ENCODE results near the gene CWC27. TPM values are rescaled to one million over a fixed set of nuclear protein-coding genes. Genes with fewer than 3 reads are reported as not detected.

CWC27 gene
- total RNA-seq, 1 experiment from 2014 or later = 32.9 TPM

- Mint-ChIP-seq H3K27ac (ENCODE audit: unreplicated experiment) (no peak overlapping the region), H3K4me1 (ENCODE audit: low read depth, unreplicated experiment) (peaks cover 6% of the 10 kb centered on the region), H3K27me3 (ENCODE audit: insufficient read depth, unreplicated experiment) (no peaks in the 10 kb centered on the region), H3K4me3 (ENCODE audit: unreplicated experiment) (peak overlapping the region; percentile 79), H3K36me3 (ENCODE audit: insufficient read depth, unreplicated experiment) (peaks cover 16% of the 10 kb centered on the region), H3K9me3 (ENCODE audit: unreplicated experiment) (no peaks in the 10 kb centered on the region)
- no peaks in the 10 kb centered on the region for H3K9me3 ChIP-seq
- no peak overlapping the region for H3K4me3 ChIP-seq (ENCODE audit: low read depth, low read length)
- ChIA-PET CTCF (no interaction called here), POLR2A (no interaction called here)
- intact Hi-C loops (cut with micrococcal nuclease; ENCODE audit: unreplicated experiment) = loop anchor here (10.0 kb wide), 1 partner anchor 451 kb away; the partner anchor contains the start of gene ADAMTS6
- H3K36me3 ChIP-seq (ENCODE audit: control insufficient read depth, insufficient read depth, low read length) = no peaks in the 10 kb centered on the region
- BruUV-seq (replicated peaks) = no TSS peak
- peaks cover 7% of the 10 kb centered on the region; the same call in 1 of the 2 replicates for H3K4me1 ChIP-seq
- no peak for DNase-seq
- TF ChIP-seq CTCF (IDR thresholded peaks at IDR 0.05; ENCODE audit: insufficient read depth in 1 of 2, low read depth in 1 of 2, low read length in 1 of 2, severe bottlenecking in 1 of 2, unreplicated experiment in 1 of 2) = no peak
- no peaks in the 10 kb centered on the region for H3K27me3 ChIP-seq (replicated peaks; ENCODE audit: control insufficient read depth, insufficient read depth, low read length)
These were observed 265.5 kb downstream of the CWC27 start for GRCh38 chr5:65034029-65034812.

GRCh38 chr5:65034813-65035209 lies 266.1 kb downstream of the CWC27 start:
- ChIA-PET POLR2A (interaction anchor here (0.6 to 1.0 kb wide), 2 partner anchors 69 to 209 kb away, joined by 3 to 4 read pairs; no protein-coding TSS in a partner anchor), CTCF (interaction anchor here (0.6 to 1.1 kb wide), 3 partner anchors 63 to 263 kb away, joined by 4 to 5 read pairs (median 4); no protein-coding TSS in a partner anchor)
- H3K4me3 Mint-ChIP-seq (ENCODE audit: unreplicated experiment) = peak overlapping the region; percentile 79
- no peaks in the 10 kb centered on the region for H3K36me3 ChIP-seq (ENCODE audit: control insufficient read depth, insufficient read depth, low read length)
- TF ChIP-seq CTCF (IDR thresholded peaks at IDR 0.05; ENCODE audit: insufficient read depth in 1 of 2, low read depth in 1 of 2, low read length in 1 of 2, severe bottlenecking in 1 of 2, unreplicated experiment in 1 of 2) = no peak
- H3K27ac Mint-ChIP-seq (ENCODE audit: unreplicated experiment) = peak overlapping the region; percentile 84
- H3K9me3 Mint-ChIP-seq (ENCODE audit: unreplicated experiment) = no peaks in the 10 kb centered on the region
- H3K4me3 ChIP-seq (ENCODE audit: low read depth, low read length) = peak overlapping the region; percentile 63
- H3K4me1 ChIP-seq = peaks cover 7% of the 10 kb centered on the region; the same call in 1 of the 2 replicates
- H3K27me3 Mint-ChIP-seq (ENCODE audit: insufficient read depth, unreplicated experiment) = no peaks in the 10 kb centered on the region
- no peaks in the 10 kb centered on the region for H3K27me3 ChIP-seq (replicated peaks; ENCODE audit: control insufficient read depth, insufficient read depth, low read length)
- H3K36me3 Mint-ChIP-seq (ENCODE audit: insufficient read depth, unreplicated experiment) = peaks cover 16% of the 10 kb centered on the region
- H3K4me1 Mint-ChIP-seq (ENCODE audit: low read depth, unreplicated experiment) = peaks cover 6% of the 10 kb centered on the region
- no TSS peak for BruUV-seq (replicated peaks)
- no peak for DNase-seq
- H3K9me3 ChIP-seq = no peaks in the 10 kb centered on the region
- intact Hi-C loops (cut with micrococcal nuclease; ENCODE audit: unreplicated experiment) = loop anchor here (1.0 to 10.0 kb wide), 3 partner anchors 78 to 528 kb away; partner anchors contain the start of genes ADAMTS6, CENPK and PPWD1
